Lower lobe of right lung (tissue), 2 donors: ENCODE data around the gene HYAL3. TPM values are rescaled to one million over a fixed set of nuclear protein-coding genes. Genes with fewer than 3 reads are reported as not detected.

Experiments
- ATAC-seq, 2 donors: fragments of 200-7000 bp; cut with Tn5 transposase; one replicate each; pipeline ENCODE4 v1.9.1; 2020 to 2022; ENCODE audit warnings: mild to moderate bottlenecking in 2 of 2, moderate library complexity in 2 of 2
- DNase-seq: peaks from one replicate; pipeline ENCODE4 v3.0.0-alpha.2; 2020
- H3K27ac ChIP-seq: fragments of 200-600 bp; one replicate; pipeline ENCODE4 v1.8.0; 2022
- H3K27me3 ChIP-seq: fragments of 200-600 bp; one replicate; pipeline ENCODE4 v1.8.0; 2022; ENCODE audit warnings: low read depth
- H3K36me3 ChIP-seq: fragments of 200-600 bp; one replicate; pipeline ENCODE4 v1.8.0; 2022; ENCODE audit warnings: mild to moderate bottlenecking
- H3K4me1 ChIP-seq: fragments of 200-600 bp; one replicate; pipeline ENCODE4 v1.8.0; 2022
- H3K4me3 ChIP-seq: fragments of 200-600 bp; one replicate; pipeline ENCODE4 v1.8.0; 2022; ENCODE audit warnings: mild to moderate bottlenecking
- H3K9me3 ChIP-seq: fragments of 200-600 bp; one replicate; pipeline ENCODE4 v1.8.0; 2022
- CTCF ChIP-seq: fragments of 200-600 bp; IDR thresholded peaks from one replicate; pipeline ENCODE4 v1.8.0; 2022; ENCODE audit warnings: antibody characterized with exemption, mild to moderate bottlenecking
- intact Hi-C: fragments of 100-400 bp; cut with DNase I; formaldehyde crosslinking; loops from one replicate; pipeline ENCODE4 v1.11.0; 2022
- total RNA-seq: library from RNA; stranded (reverse); fragmentation: NEBNext Ultra II Directional; extraction: Animal tissue kit (Norgen Biotek cat#: 25700); gene quantifications from one replicate; pipeline ENCODE4 v1.2.1, GENCODE V29; 2021
- donor health status: DM: no; HTN: yes; CAD: no; lungs with severe emphysema.

HYAL3 gene
- total RNA-seq, 1 donor from 2014 or later = 4.0 TPM

GRCh38 chr3:50302095-50303012 is 3.1 kb upstream of the HYAL3 start:
- DNase-seq = no peak
- peak overlapping the region; percentile 84 for H3K27ac ChIP-seq

DNA sequence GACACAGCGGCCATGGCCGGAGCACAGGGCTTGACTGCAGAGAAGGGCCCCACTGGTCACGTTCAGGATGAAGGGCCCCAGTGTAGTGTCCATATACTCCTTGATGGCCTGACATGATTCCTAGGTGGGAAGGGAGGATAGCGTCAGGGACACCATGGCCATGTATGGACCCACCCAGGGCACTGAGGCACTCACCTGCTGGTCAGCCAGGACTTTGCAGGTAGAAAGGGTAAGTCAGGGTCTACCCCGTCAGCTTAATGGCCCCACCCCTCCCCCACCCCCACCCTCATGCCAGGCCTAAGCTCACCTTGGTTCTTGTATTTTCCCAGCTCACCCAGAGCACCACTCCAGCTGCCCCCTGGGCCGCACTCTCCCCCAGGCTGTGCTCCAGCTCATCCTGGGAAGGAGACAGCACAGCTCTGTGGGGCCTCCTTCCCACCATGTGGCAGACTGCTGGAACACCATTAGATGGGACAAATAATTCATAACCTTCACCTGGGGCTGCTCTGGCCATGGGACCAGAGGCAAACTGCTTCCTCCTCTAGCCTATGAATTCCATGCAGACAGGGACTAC is 1.6 kb upstream of the HYAL3 start:
- no peak for TF ChIP-seq CTCF
- H3K4me1 ChIP-seq = peaks cover 55% of the 10 kb centered on the region
- ATAC-seq (no peak), DNase-seq (no peak)
- peak overlapping the region; percentile 75 for H3K4me3 ChIP-seq
- no peaks in the 10 kb centered on the region for H3K36me3 ChIP-seq
- H3K27me3 ChIP-seq = no peaks in the 10 kb centered on the region
- peak overlapping the region; percentile 88 for H3K27ac ChIP-seq
- H3K9me3 ChIP-seq = no peaks in the 10 kb centered on the region
- intact Hi-C loops = no loop called here

More at GRCh38 chr3:50302095-50303012, 3.1 kb upstream of the HYAL3 start:
- H3K36me3 ChIP-seq = no peaks in the 10 kb centered on the region
- no peaks in the 10 kb centered on the region for H3K27me3 ChIP-seq
- peaks cover 55% of the 10 kb centered on the region for H3K4me1 ChIP-seq
- no peak for TF ChIP-seq CTCF
- ATAC-seq = no peak
- intact Hi-C loops = no loop called here
- H3K4me3 ChIP-seq = peak overlapping the region; percentile 75
- no peaks in the 10 kb centered on the region for H3K9me3 ChIP-seq

DNA sequence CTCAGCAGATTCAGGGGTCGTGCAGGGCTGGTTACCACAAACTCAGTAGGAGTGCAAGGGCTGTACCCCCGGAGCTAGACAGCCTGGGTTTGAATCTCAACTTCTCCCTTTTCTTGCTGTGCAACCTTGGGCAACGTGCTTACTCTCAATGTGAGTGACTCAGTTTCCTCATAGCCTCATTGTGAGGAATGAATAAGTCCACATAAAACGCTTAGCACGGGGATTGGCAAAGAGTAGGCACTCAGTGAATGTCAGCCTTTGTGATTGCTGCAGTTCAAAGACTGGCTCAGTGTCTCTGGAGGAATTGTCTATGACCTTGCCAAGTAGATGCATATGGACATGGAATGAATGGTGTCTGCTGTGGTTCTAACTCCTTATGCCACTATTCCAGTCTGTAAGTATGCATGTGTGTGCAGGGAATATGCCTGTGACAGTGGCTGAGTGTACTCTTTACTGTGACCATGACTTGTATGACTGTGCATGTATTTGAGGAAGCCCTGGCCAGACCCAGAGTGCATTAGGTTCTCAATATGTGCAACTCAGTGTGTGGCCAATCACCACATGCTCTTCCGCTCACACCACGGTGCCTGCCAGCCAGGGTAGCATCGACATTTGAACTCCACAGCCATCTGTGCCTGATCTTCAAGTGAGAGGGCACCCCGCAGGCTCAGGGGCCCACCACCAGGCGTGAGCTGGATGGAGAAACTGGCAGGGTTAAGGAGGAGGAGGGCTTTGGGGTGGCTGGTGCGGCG is 900 bp upstream of the HYAL3 start:
- no peaks in the 10 kb centered on the region for H3K36me3 ChIP-seq
- peak overlapping the region; percentile 88 for H3K27ac ChIP-seq
- DNase-seq = peak; percentile 68
- ATAC-seq = peak; percentile 2 to 25
- intact Hi-C loops = no loop called here
- peak overlapping the region; percentile 75 for H3K4me3 ChIP-seq
- TF ChIP-seq CTCF = no peak
- H3K4me1 ChIP-seq = peaks cover 55% of the 10 kb centered on the region
- H3K27me3 ChIP-seq = no peaks in the 10 kb centered on the region
- no peaks in the 10 kb centered on the region for H3K9me3 ChIP-seq

GRCh38 chr3:50299638-50299928 is 378 bp upstream of the HYAL3 start:
- peak overlapping the region; percentile 75 for H3K4me3 ChIP-seq
- H3K36me3 ChIP-seq = no peaks in the 10 kb centered on the region
- intact Hi-C loops = no loop called here
- peaks cover 55% of the 10 kb centered on the region for H3K4me1 ChIP-seq
- no peaks in the 10 kb centered on the region for H3K27me3 ChIP-seq
- H3K9me3 ChIP-seq = no peaks in the 10 kb centered on the region
- no peak for DNase-seq
- ATAC-seq = no peak
- TF ChIP-seq CTCF = no peak
- peak overlapping the region; percentile 88 for H3K27ac ChIP-seq

GRCh38 chr3:50297896-50298725 is 1.1 kb downstream of the HYAL3 start:
- TF ChIP-seq CTCF = no peak
- no peaks in the 10 kb centered on the region for H3K9me3 ChIP-seq
- H3K36me3 ChIP-seq = no peaks in the 10 kb centered on the region
- DNase-seq = peak; percentile 53
- H3K27me3 ChIP-seq = no peaks in the 10 kb centered on the region
- intact Hi-C loops = no loop called here
- ATAC-seq = no peak
- H3K4me3 ChIP-seq = peak overlapping the region; percentile 75
- peaks cover 49% of the 10 kb centered on the region for H3K4me1 ChIP-seq
- H3K27ac ChIP-seq = peak overlapping the region; percentile 88
